ENCODE data around the gene PDZRN3. TPM values are rescaled to one million over a fixed set of nuclear protein-coding genes. Genes with fewer than 3 reads are reported as not detected.

PDZRN3 gene
- total and polyA plus RNA-seq, 2 experiments from 2014 or later, result 22.3 to 35.6 TPM

- H3K9ac ChIP-seq, result no peak overlapping the region
- 79 to 82% methylated on average over 8 of the region's 8 CpGs for WGBS, 2 experiments (ENCODE audit: low coverage in 1 of 2, low lambda C conversion rate in 2 of 2, missing lambda C conversion rate in 2 of 2)
- H3F3A ChIP-seq (ENCODE audit: insufficient read depth), result no peaks in the 10 kb centered on the region
- H3K36me3 ChIP-seq (ENCODE audit: low read depth), result no peaks in the 10 kb centered on the region
- in situ Hi-C loops (cut with MboI), result no loop called here
- TF ChIP-seq EZH2 (IDR thresholded peaks at IDR 0.05; ENCODE audit: insufficient read depth, poor library complexity, severe bottlenecking) (no peak), EZH2phosphoT487 (IDR thresholded peaks at IDR 0.05; ENCODE audit: insufficient read depth, low read depth) (no peak)
- no peak overlapping the region for H3K4me3 ChIP-seq
- H2AFZ ChIP-seq, result no peak overlapping the region
- no peaks in the 10 kb centered on the region for H3K9me3 ChIP-seq (ENCODE audit: low read depth)
- H4K20me1 ChIP-seq (ENCODE audit: insufficient read depth), result no peaks in the 10 kb centered on the region
- H3K4me2 ChIP-seq (ENCODE audit: unreplicated experiment), result no peak overlapping the region
- peaks cover 34% of the 10 kb centered on the region for H3K27me3 ChIP-seq (replicated peaks; ENCODE audit: insufficient read depth)
- no peak overlapping the region for H3K27ac ChIP-seq
- H3K4me1 ChIP-seq (ENCODE audit: insufficient read depth), result peaks cover 7% of the 10 kb centered on the region; the same call in 1 of the 2 replicates
- no peaks in the 10 kb centered on the region for H3K79me2 ChIP-seq (ENCODE audit: insufficient read depth)
- no peaks in the 10 kb centered on the region for H3K9me2 ChIP-seq (ENCODE audit: insufficient read depth)
- no peak for DNase-seq
Measured at GRCh38 chr3:73352841-73353645, 271.7 kb downstream of the PDZRN3 start.

- peak; percentile 5 for DNase-seq
- 30 to 32% methylated on average over 9 of the region's 9 CpGs for WGBS, 2 experiments (ENCODE audit: low coverage in 1 of 2, low lambda C conversion rate in 2 of 2, missing lambda C conversion rate in 2 of 2)
- H3K4me1 ChIP-seq (ENCODE audit: insufficient read depth), result peaks cover 7% of the 10 kb centered on the region; the same call in 1 of the 2 replicates
Measured at GRCh38 chr3:73351423-73352071, 273.2 kb downstream of the PDZRN3 start.

GRCh38 chr3:73350996-73351395 is 273.7 kb downstream of the PDZRN3 start:
- WGBS, 2 experiments (ENCODE audit: low coverage in 1 of 2, low lambda C conversion rate in 2 of 2, missing lambda C conversion rate in 2 of 2), result 61 to 64% methylated on average over 6 of the region's 6 CpGs
- Histone ChIP-seq H3K4me2 (ENCODE audit: unreplicated experiment) (no peak overlapping the region), H4K20me1 (ENCODE audit: insufficient read depth) (no peaks in the 10 kb centered on the region), H2AFZ (no peak overlapping the region), H3K9me2 (ENCODE audit: insufficient read depth) (no peaks in the 10 kb centered on the region), H3K79me2 (ENCODE audit: insufficient read depth) (no peaks in the 10 kb centered on the region), H3F3A (ENCODE audit: insufficient read depth) (no peaks in the 10 kb centered on the region), H3K9me3 (ENCODE audit: low read depth) (no peaks in the 10 kb centered on the region), H3K4me1 (ENCODE audit: insufficient read depth) (peaks cover 7% of the 10 kb centered on the region; the same call in 1 of the 2 replicates), H3K27me3 (replicated peaks; ENCODE audit: insufficient read depth) (peaks cover 34% of the 10 kb centered on the region), H3K27ac (no peak overlapping the region), H3K36me3 (ENCODE audit: low read depth) (no peaks in the 10 kb centered on the region), H3K4me3 (no peak overlapping the region), H3K9ac (no peak overlapping the region)
- in situ Hi-C loops (cut with MboI), result no loop called here
- TF ChIP-seq EZH2phosphoT487 (IDR thresholded peaks at IDR 0.05; ENCODE audit: insufficient read depth, low read depth) (no peak), EZH2 (IDR thresholded peaks at IDR 0.05; ENCODE audit: insufficient read depth, poor library complexity, severe bottlenecking) (no peak)
- DNase-seq, result no peak

More at GRCh38 chr3:73351423-73352071, 273.2 kb downstream of the PDZRN3 start:
- no peak overlapping the region for H3K9ac ChIP-seq
- H3K79me2 ChIP-seq (ENCODE audit: insufficient read depth), result no peaks in the 10 kb centered on the region
- no peaks in the 10 kb centered on the region for H3K36me3 ChIP-seq (ENCODE audit: low read depth)
- H3F3A ChIP-seq (ENCODE audit: insufficient read depth), result no peaks in the 10 kb centered on the region
- no peak overlapping the region for H3K27ac ChIP-seq
- H2AFZ ChIP-seq, result no peak overlapping the region
- H4K20me1 ChIP-seq (ENCODE audit: insufficient read depth), result no peaks in the 10 kb centered on the region
- H3K4me3 ChIP-seq, result no peak overlapping the region
- H3K9me2 ChIP-seq (ENCODE audit: insufficient read depth), result no peaks in the 10 kb centered on the region
- H3K9me3 ChIP-seq (ENCODE audit: low read depth), result no peaks in the 10 kb centered on the region
- H3K27me3 ChIP-seq (replicated peaks; ENCODE audit: insufficient read depth), result peaks cover 34% of the 10 kb centered on the region
- TF ChIP-seq EZH2 (IDR thresholded peaks at IDR 0.05; ENCODE audit: insufficient read depth, poor library complexity, severe bottlenecking) (no peak), EZH2phosphoT487 (IDR thresholded peaks at IDR 0.05; ENCODE audit: insufficient read depth, low read depth) (no peak)
- in situ Hi-C loops (cut with MboI), result no loop called here
- H3K4me2 ChIP-seq (ENCODE audit: unreplicated experiment), result no peak overlapping the region

GRCh38 chr3:73349657-73350056 is 275.1 kb downstream of the PDZRN3 start:
- Histone ChIP-seq H3F3A (ENCODE audit: insufficient read depth) (no peaks in the 10 kb centered on the region), H3K79me2 (ENCODE audit: insufficient read depth) (no peaks in the 10 kb centered on the region), H3K4me3 (no peak overlapping the region), H3K4me2 (ENCODE audit: unreplicated experiment) (no peak overlapping the region), H3K27me3 (replicated peaks; ENCODE audit: insufficient read depth) (peaks cover 34% of the 10 kb centered on the region), H4K20me1 (ENCODE audit: insufficient read depth) (no peaks in the 10 kb centered on the region), H3K36me3 (ENCODE audit: low read depth) (no peaks in the 10 kb centered on the region), H3K9ac (no peak overlapping the region), H3K4me1 (ENCODE audit: insufficient read depth) (peaks cover 7% of the 10 kb centered on the region; the same call in 1 of the 2 replicates), H3K9me2 (ENCODE audit: insufficient read depth) (no peaks in the 10 kb centered on the region), H2AFZ (no peak overlapping the region), H3K9me3 (ENCODE audit: low read depth) (no peaks in the 10 kb centered on the region), H3K27ac (no peak overlapping the region)
- 67 to 78% methylated on average over 4 of the region's 4 CpGs for WGBS, 2 experiments (ENCODE audit: low coverage in 1 of 2, low lambda C conversion rate in 2 of 2, missing lambda C conversion rate in 2 of 2)
- no peak for TF ChIP-seq EZH2 (IDR thresholded peaks at IDR 0.05; ENCODE audit: insufficient read depth, poor library complexity, severe bottlenecking)
- TF ChIP-seq EZH2phosphoT487 (IDR thresholded peaks at IDR 0.05; ENCODE audit: insufficient read depth, low read depth), result no peak
- no peak for DNase-seq
- in situ Hi-C loops (cut with MboI), result no loop called here
